Endometrium (tissue), 2 donors: ENCODE data around the gene GNB4.

Experiments used
- FAIRE-seq: peaks from 2 replicates; lab custom pipeline; 2012; peaks lifted over from hg19 to GRCh38; lab: Jason Lieb, UNC
- donor health status: control.
- donor health status: control.

The GNB4 gene

GRCh38 chr3:179451265-179452175 lies at the start of gene GNB4:
Gene GNB4, minus strand, starts transcription at chr3:179451470. Its CDS starts 25,270 bp downstream, at chr3:179426200.
- FAIRE-seq = no peak

- no peak for FAIRE-seq
Measured at GRCh38 chr3:179495483-179495882, 44.2 kb upstream of the GNB4 start.

- FAIRE-seq = no peak
Measured at GRCh38 chr3:179493260-179493659, 42.0 kb upstream of the GNB4 start.

- no peak for FAIRE-seq
Measured at GRCh38 chr3:179488213-179488612, 36.9 kb upstream of the GNB4 start.

- no peak for FAIRE-seq
Measured at GRCh38 chr3:179486806-179487205, 35.5 kb upstream of the GNB4 start.

GRCh38 chr3:179482857-179483256 lies 31.6 kb upstream of the GNB4 start:
- no peak for FAIRE-seq

GRCh38 chr3:179476215-179476614 lies 24.9 kb upstream of the GNB4 start:
- no peak for FAIRE-seq

GRCh38 chr3:179474480-179474879 lies 23.2 kb upstream of the GNB4 start:
- no peak for FAIRE-seq

GRCh38 chr3:179473565-179473964 lies 22.3 kb upstream of the GNB4 start:
- no peak for FAIRE-seq

GRCh38 chr3:179464323-179465092 lies 13.2 kb upstream of the GNB4 start:
- FAIRE-seq = no peak

- FAIRE-seq = no peak
Measured at GRCh38 chr3:179463319-179463718, 12.0 kb upstream of the GNB4 start.

GRCh38 chr3:179460260-179460659 lies 9.0 kb upstream of the GNB4 start:
- FAIRE-seq = no peak

GRCh38 chr3:179455954-179456353 lies 4.7 kb upstream of the GNB4 start:
- no peak for FAIRE-seq

GRCh38 chr3:179454887-179455286 lies 3.6 kb upstream of the GNB4 start:
- no peak for FAIRE-seq

GRCh38 chr3:179453967-179454366 lies 2.7 kb upstream of the GNB4 start:
- FAIRE-seq = no peak

GRCh38 chr3:179452872-179453271 lies 1.6 kb upstream of the GNB4 start:
- no peak for FAIRE-seq

GRCh38 chr3:179452176-179452564 lies 900 bp upstream of the GNB4 start:
- no peak for FAIRE-seq

GRCh38 chr3:179450901-179451264 lies 387 bp downstream of the GNB4 start:
- FAIRE-seq = no peak

- no peak for FAIRE-seq
Measured at GRCh38 chr3:179450261-179450701, 989 bp downstream of the GNB4 start.

GRCh38 chr3:179449636-179450035 lies 1.6 kb downstream of the GNB4 start:
- FAIRE-seq = no peak

GRCh38 chr3:179447251-179447650 lies 4.0 kb downstream of the GNB4 start:
- FAIRE-seq = no peak

- no peak for FAIRE-seq
Measured at GRCh38 chr3:179446501-179446900, 4.8 kb downstream of the GNB4 start.

GRCh38 chr3:179438841-179439240 lies 12.4 kb downstream of the GNB4 start:
- FAIRE-seq = no peak
